Esophagus squamous epithelium (tissue), 5 donors: ENCODE data around the gene RASGEF1C. TPM values are rescaled to one million over a fixed set of nuclear protein-coding genes. Genes with fewer than 3 reads are reported as not detected.

Source experiments
- DNase-seq: peaks from one replicate; lab custom pipeline; 2025; lab: John Stamatoyannopoulos, UW
- H3K27ac ChIP-seq, 4 donors: fragments of 200-600 bp; sonication (generic); one replicate each; pipeline ENCODE4 v1.5.1; 2016 to 2019; ENCODE audit warnings: mild to moderate bottlenecking in 1 of 4
- H3K27me3 ChIP-seq, 4 donors: fragments of 200-600 bp; sonication (generic); 1 replicate in 3 of 4; 2 replicates in 1 of 4; pipeline versions ENCODE4 v1.5.1 to v1.6.0; 2017 to 2021; ENCODE audit warnings: antibody characterized with exemption in 1 of 4
- H3K36me3 ChIP-seq, 3 donors: fragments of 200-600 bp; sonication (generic); one replicate each; pipeline ENCODE4 v1.5.1; 2016 to 2019
- H3K4me1 ChIP-seq, 3 donors: fragments of 200-600 bp; sonication (generic); one replicate each; pipeline ENCODE4 v1.5.1; 2017 to 2019
- H3K4me3 ChIP-seq, 4 donors: fragments of 200-600 bp; sonication (generic); 1 replicate in 3 of 4; 2 replicates in 1 of 4; pipeline ENCODE4 v1.5.1; 2016 to 2019; ENCODE audit warnings: mild to moderate bottlenecking in 2 of 4, moderate library complexity in 1 of 4
- H3K9me3 ChIP-seq, 3 donors: fragments of 200-600 bp; sonication (generic); one replicate each; pipeline ENCODE4 v1.5.1; 2016 to 2019
- CTCF ChIP-seq, 6 experiments: fragments of 450-650 bp in 4 of 6; fragments of 200-600 bp in 2 of 6; sonication (generic) in 2 of 6; IDR thresholded peaks; one replicate each; pipeline ENCODE4 v1.5.1; 2016 to 2019; ENCODE audit warnings: antibody characterized with exemption in 6 of 6, mild to moderate bottlenecking in 4 of 6, moderate library complexity in 4 of 6
- POLR2A ChIP-seq, 4 donors: fragments of 450-650 bp; IDR thresholded peaks; one replicate each; pipeline ENCODE4 v1.6.1; 2017; ENCODE audit warnings: antibody characterized with exemption in 4 of 4, mild to moderate bottlenecking in 4 of 4, moderate library complexity in 3 of 4
- WGBS, 2 donors: methylation state at CpG; one replicate each; pipeline ENCODE4 v1.1.5; 2018; 5-methylcytosine and 5-hydroxymethylcytosine counted together
- intact Hi-C: fragments of 100-400 bp; cut with DNase I; formaldehyde crosslinking; loops from one replicate; pipeline ENCODE4 v1.15.0; 2022
- total RNA-seq, 4 donors: library from RNA; depleted of rRNA; stranded (reverse); fragments of >200 nt; gene quantifications; one replicate each; pipeline ENCODE4 v1.1.0, GENCODE V29; 2016
- donor health status: DM: yes; HTN: yes; CAD: no.

The RASGEF1C gene
- total RNA-seq, 4 donors from 2014 or later = 0.19 to 0.26 TPM; not detected in 2

- intact Hi-C loops = no loop called here
- Histone ChIP-seq H3K9me3 (no peaks in the 10 kb centered on the region), H3K27me3 (peaks cover 0 to 37% (median 0%) of the 10 kb centered on the region in 4 donors), H3K4me3 (no peak overlapping the region), H3K27ac (peak overlapping the region in 1 of 4 donors; percentile 19), H3K4me1 (peaks cover 0 to 8% (median 0%) of the 10 kb centered on the region in 3 donors), H3K36me3 (no peaks in the 10 kb centered on the region)
- 40 to 48% methylated on average over 4 to 25 of the region's 32 CpGs for WGBS, 2 donors
- no peak for DNase-seq
- no peak for TF ChIP-seq CTCF (IDR thresholded peaks at IDR 0.05)
- TF ChIP-seq POLR2A (IDR thresholded peaks at IDR 0.05) = no peak
Measured at GRCh38 chr5:180170106-180170809, 38.8 kb downstream of the RASGEF1C start.

GRCh38 chr5:180169248-180170105, 39.5 kb downstream of the RASGEF1C start:
- 53 to 63% methylated on average over 13 to 14 of the region's 23 CpGs for WGBS, 2 donors
- Histone ChIP-seq H3K36me3 (no peaks in the 10 kb centered on the region), H3K4me1 (peaks cover 0 to 8% (median 0%) of the 10 kb centered on the region in 3 donors), H3K4me3 (no peak overlapping the region), H3K27ac (no peak overlapping the region), H3K27me3 (peaks cover 0 to 37% (median 0%) of the 10 kb centered on the region in 4 donors), H3K9me3 (no peaks in the 10 kb centered on the region)
- intact Hi-C loops = no loop called here
- TF ChIP-seq CTCF (IDR thresholded peaks at IDR 0.05) (no peak), POLR2A (IDR thresholded peaks at IDR 0.05) (no peak)
- no peak for DNase-seq

GRCh38 chr5:180168758-180169157, 40.3 kb downstream of the RASGEF1C start:
- Histone ChIP-seq H3K27me3 (peaks cover 0 to 37% (median 0%) of the 10 kb centered on the region in 4 donors), H3K36me3 (no peaks in the 10 kb centered on the region), H3K27ac (no peak overlapping the region), H3K4me3 (no peak overlapping the region), H3K4me1 (peaks cover 0 to 8% (median 0%) of the 10 kb centered on the region in 3 donors), H3K9me3 (no peaks in the 10 kb centered on the region)
- 72 to 83% methylated on average over 6 of the region's 6 CpGs for WGBS, 2 donors
- intact Hi-C loops = no loop called here
- TF ChIP-seq POLR2A (IDR thresholded peaks at IDR 0.05) (no peak), CTCF (IDR thresholded peaks at IDR 0.05) (no peak)
- DNase-seq = no peak

- TF ChIP-seq CTCF (IDR thresholded peaks at IDR 0.05) = no peak
- TF ChIP-seq POLR2A (IDR thresholded peaks at IDR 0.05) = no peak
- 37 to 53% methylated on average over 2 of the region's 2 CpGs for WGBS, 2 donors
- H3K27me3 ChIP-seq = peaks cover 0 to 29% (median 0%) of the 10 kb centered on the region in 4 donors
Measured at GRCh38 chr5:180166176-180166575, 42.8 kb downstream of the RASGEF1C start.

GRCh38 chr5:180162304-180162661, 46.7 kb downstream of the RASGEF1C start:
- H3K4me1 ChIP-seq = peaks cover 0 to 6% (median 0%) of the 10 kb centered on the region in 3 donors
- DNase-seq = no peak
- intact Hi-C loops = no loop called here

More at GRCh38 chr5:180166176-180166575, 42.8 kb downstream of the RASGEF1C start:
- H3K4me1 ChIP-seq = peaks cover 0 to 8% (median 0%) of the 10 kb centered on the region in 3 donors
- no peak for DNase-seq
- intact Hi-C loops = no loop called here
- no peak overlapping the region for H3K27ac ChIP-seq
- no peaks in the 10 kb centered on the region for H3K36me3 ChIP-seq
- H3K9me3 ChIP-seq = no peaks in the 10 kb centered on the region
- no peak overlapping the region for H3K4me3 ChIP-seq

More at GRCh38 chr5:180162304-180162661, 46.7 kb downstream of the RASGEF1C start:
- Histone ChIP-seq H3K27ac (no peak overlapping the region), H3K27me3 (peaks cover 0 to 17% (median 0%) of the 10 kb centered on the region in 4 donors), H3K9me3 (no peaks in the 10 kb centered on the region), H3K36me3 (no peaks in the 10 kb centered on the region), H3K4me3 (no peak overlapping the region)
- 85 to 87% methylated on average over 5 of the region's 5 CpGs for WGBS, 2 donors
- TF ChIP-seq POLR2A (IDR thresholded peaks at IDR 0.05) (no peak), CTCF (IDR thresholded peaks at IDR 0.05) (no peak)
